HepG2 (cell line): ENCODE data around the gene CDC42EP3. TPM values are rescaled to one million over a fixed set of nuclear protein-coding genes. Genes with fewer than 3 reads are reported as not detected.

Experiments
- ATAC-seq: fragments of 200-7000 bp; cut with Tn5 transposase; 3 replicates; pipeline ENCODE4 v1.9.1; 2020; ENCODE audit warnings: mild to moderate bottlenecking, moderate library complexity
- BruUV-seq: library from RNA; stranded (reverse); fragments of 400-500 nt; replicated peaks from 2 replicates; lab custom pipeline; 2021; lab: Mats Ljungman, UMichigan
- CTCF ChIA-PET: fragments of 300-600 bp; formaldehyde crosslinking; extraction: SDS; loops from one replicate; lab custom pipeline; 2021; ENCODE audit warnings: low total read pairs, inconsistent platforms, low intra/inter-chr PET ratio; lab: Yijun Ruan, JAX
- POLR2A ChIA-PET: fragments of 350-600 bp; sonication (Branson Sonifier 250); formaldehyde crosslinking; loops from one replicate; lab custom pipeline; 2020; ENCODE audit warnings: antibody characterized with exemption, inconsistent platforms; lab: Yijun Ruan, JAX
- DNase-seq: peaks from one replicate; pipeline ENCODE4 v3.0.0-alpha.2; 2015; ENCODE audit warnings: low spot score
- FAIRE-seq: peaks from 3 replicates; lab custom pipeline; 2011; peaks lifted over from hg19 to GRCh38; lab: Jason Lieb, UNC
- H2AFZ ChIP-seq: one replicate; pipeline ENCODE4 v1.6.1; 2011; ENCODE audit warnings: low read length, inconsistent platforms
- H3K27ac ChIP-seq: fragments of 300-600 bp; 3 replicates; pipeline ENCODE4 v1.8.0; 2011; ENCODE audit warnings: mixed run types, mild to moderate bottlenecking, mixed read lengths, low read length, inconsistent platforms; ENCODE audit not compliant: insufficient read depth; ENCODE audit errors: extremely low read length
- H3K27me3 ChIP-seq, 2 experiments: fragments of 200-600 bp in 1 of 2; 2 replicates in 1 of 2; 3 replicates in 1 of 2; pipeline versions ENCODE4 v1.6.0 to v1.8.0; 2011; ENCODE audit warnings: low read length in 2 of 2, mild to moderate bottlenecking in 2 of 2, moderate library complexity in 2 of 2, inconsistent platforms in 1 of 2; ENCODE audit not compliant: insufficient read depth in 2 of 2, control insufficient read depth in 1 of 2
- H3K36me3 ChIP-seq, 2 experiments: fragments of 200-600 bp in 1 of 2; replicated peaks in 1 of 2; 2 replicates in 1 of 2; 3 replicates in 1 of 2; pipeline versions ENCODE4 v1.5.1 to v1.8.0; 2011; ENCODE audit warnings: low read length in 2 of 2, inconsistent platforms in 1 of 2; ENCODE audit not compliant: insufficient read depth in 2 of 2, control insufficient read depth in 1 of 2
- H3K4me1 ChIP-seq: 2 replicates; pipeline ENCODE4 v1.5.1; 2012; ENCODE audit warnings: low read length, inconsistent platforms; ENCODE audit not compliant: insufficient read depth
- H3K4me2 ChIP-seq: 2 replicates; pipeline ENCODE4 v1.6.0; 2011; ENCODE audit warnings: low read depth, low read length, inconsistent platforms
- H3K4me3 ChIP-seq, 3 experiments: fragments of 200-600 bp in 1 of 3; sonication (generic), shearing (Covaris generic) in 1 of 3; replicated peaks in 1 of 3; 2 replicates each; pipeline ENCODE4 v1.5.1; 2011 to 2016; ENCODE audit warnings: low read length in 3 of 3, inconsistent platforms in 2 of 3, low read depth in 2 of 3, mild to moderate bottlenecking in 2 of 3, control low read depth in 1 of 3, mixed read lengths in 1 of 3; ENCODE audit not compliant: insufficient read depth in 1 of 3
- H3K79me2 ChIP-seq: one replicate; pipeline ENCODE4 v1.6.1; 2011; ENCODE audit warnings: low read length, inconsistent platforms; ENCODE audit not compliant: insufficient read depth
- H3K9ac ChIP-seq: 2 replicates; pipeline ENCODE4 v1.6.0; 2011; ENCODE audit warnings: mild to moderate bottlenecking, low read depth, low read length, inconsistent platforms; ENCODE audit not compliant: insufficient read depth
- H3K9me3 ChIP-seq: 2 replicates; pipeline ENCODE4 v1.5.1; 2012; ENCODE audit warnings: mild to moderate bottlenecking, low read length
- H4K20me1 ChIP-seq: 2 replicates; pipeline ENCODE4 v1.6.0; 2011; ENCODE audit warnings: inconsistent platforms, mild to moderate bottlenecking, low read length, moderate library complexity; ENCODE audit not compliant: insufficient read depth
- CENPX ChIP-seq: sonication (generic); formaldehyde crosslinking; IDR thresholded peaks from 2 replicates; pipeline ENCODE4 v1.9.0; 2021; ENCODE audit warnings: mild to moderate bottlenecking, missing genetic modification reagents, moderate library complexity
- HNRNPUL1 ChIP-seq: fragments of 200-400 bp; formaldehyde crosslinking; IDR thresholded peaks from 2 replicates; pipeline ENCODE4 v1.6.1; 2017; ENCODE audit warnings: low read depth, mild to moderate bottlenecking, low read length, moderate library complexity
- KDM5B ChIP-seq: sonication (generic); formaldehyde crosslinking; IDR thresholded peaks from 2 replicates; pipeline ENCODE4 v1.4.0; 2020; ENCODE audit warnings: missing genetic modification reagents, mild to moderate bottlenecking, borderline replicate concordance
- NAIF1 ChIP-seq: sonication (generic); formaldehyde crosslinking; IDR thresholded peaks from 2 replicates; pipeline ENCODE4 v1.5.0; 2020; ENCODE audit warnings: mild to moderate bottlenecking, missing genetic modification reagents, borderline replicate concordance
- RAD51 ChIP-seq: fragments of 450-650 bp; IDR thresholded peaks from 2 replicates; pipeline ENCODE4 v1.6.1; 2016; ENCODE audit warnings: borderline replicate concordance
- RXRB ChIP-seq: IDR thresholded peaks from 2 replicates; pipeline ENCODE4 v1.6.1; 2016; ENCODE audit warnings: borderline replicate concordance, missing genetic modification reagents, missing compliant biosample characterization
- TBP ChIP-seq: sonication (generic); formaldehyde crosslinking; IDR thresholded peaks from 2 replicates; pipeline ENCODE4 v1.5.0; 2020; ENCODE audit warnings: missing genetic modification reagents
- TP53 ChIP-seq: sonication (generic); formaldehyde crosslinking; conservative IDR thresholded peaks from 2 replicates; pipeline ENCODE4 v1.4.0; 2020; ENCODE audit warnings: missing genetic modification reagents
- ZSCAN30 ChIP-seq: sonication (generic); formaldehyde crosslinking; IDR thresholded peaks from 2 replicates; pipeline ENCODE4 v1.5.0; 2020; ENCODE audit warnings: mild to moderate bottlenecking, missing genetic modification reagents
- in situ Hi-C: cut with HindIII; loops from 2 replicates; pipeline ENCODE4 v1.10.0; 2017; ENCODE audit warnings: low pct_unique_long_range_greater_than_20kb; ENCODE audit not compliant: extremely low pct_ligation_motif_present
- intact Hi-C: fragments of 100-400 bp; cut with micrococcal nuclease; formaldehyde crosslinking; loops from one replicate; pipeline ENCODE4 v1.10.0; 2022; ENCODE audit not compliant: unreplicated experiment
- polyA plus RNA-seq, 8 experiments: library from polyadenylated mRNA; depleted of rRNA in 3 of 8; stranded (reverse) in 7 of 8; unstranded in 1 of 8; fragments of >200 nt; fragmentation: Illumina TruSeq in 4 of 8; extraction: Trizol in 4 of 8; gene quantifications; 2 replicates each; pipeline versions ENCODE4 v1.2.1 to v1.2.3, GENCODE V29; 2011 to 2016; ENCODE audit warnings: low read depth in 4 of 8, missing spikeins in 1 of 8, mixed read lengths in 1 of 8; ENCODE audit not compliant: insufficient read depth in 1 of 8
- total RNA-seq, 5 experiments: library from RNA; depleted of rRNA; stranded (reverse); fragments of >200 nt; fragmentation: Illumina TruSeq; extraction: Trizol; gene quantifications; 2 replicates each; pipeline ENCODE4 v1.2.3, GENCODE V29; 2016; ENCODE audit warnings: low read depth in 1 of 5

CDC42EP3 gene
- total and polyA plus RNA-seq, 2 of the 13 experiments (the other 11 are each of a cell fraction or from before 2014, with no cell fraction given), result 0.01 TPM; not detected in 1

GRCh38 chr2:37604716-37605115 lies 66.7 kb downstream of the CDC42EP3 start:
- ChIA-PET CTCF (no interaction called here), POLR2A (no interaction called here)
- H3K4me1 ChIP-seq, result no peaks in the 10 kb centered on the region
- FAIRE-seq (no peak), DNase-seq (no peak), ATAC-seq (no peak)
- no peak overlapping the region for H2AFZ ChIP-seq
- H3K27me3 ChIP-seq, result no peaks in the 10 kb centered on the region
- H3K36me3 ChIP-seq, result no peaks in the 10 kb centered on the region
- intact Hi-C loops, result no loop called here
- H3K4me2 ChIP-seq, result no peak overlapping the region
- in situ Hi-C loops, result no loop called here
- BruUV-seq, result no TSS peak
- no peaks in the 10 kb centered on the region for H3K9me3 ChIP-seq
- H3K9ac ChIP-seq, result no peak overlapping the region
- no peak overlapping the region for H3K4me3 ChIP-seq
- H3K27ac ChIP-seq, result no peak overlapping the region
- no peak for TF ChIP-seq RXRB
- no peak for TF ChIP-seq RAD51
- H4K20me1 ChIP-seq, result no peaks in the 10 kb centered on the region
- H3K79me2 ChIP-seq, result no peaks in the 10 kb centered on the region

DNA sequence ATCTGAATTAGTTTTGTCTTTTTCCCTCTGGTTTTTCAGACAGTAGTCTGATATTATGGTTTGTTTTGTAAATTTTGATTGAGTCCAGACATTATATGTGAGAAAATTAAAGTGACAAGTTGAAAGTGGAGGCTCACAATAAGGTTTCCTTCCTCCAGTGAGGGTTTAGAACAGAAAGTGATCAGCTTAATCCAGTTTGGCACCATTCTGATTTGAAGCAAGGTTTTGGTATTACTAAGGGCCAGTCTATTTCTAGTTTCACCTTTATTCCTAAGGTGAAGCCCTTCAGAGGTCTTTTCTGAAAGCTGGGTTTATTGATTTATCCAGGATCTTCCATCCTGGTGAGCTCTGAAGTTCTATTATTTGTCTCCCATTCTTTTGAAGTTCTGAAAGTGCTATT lies 68.7 kb downstream of the CDC42EP3 start:
- Histone ChIP-seq H3K79me2 (no peaks in the 10 kb centered on the region), H2AFZ (no peak overlapping the region), H3K27me3 (no peaks in the 10 kb centered on the region), H3K9ac (no peak overlapping the region), H3K9me3 (no peaks in the 10 kb centered on the region), H3K27ac (no peak overlapping the region), H4K20me1 (no peaks in the 10 kb centered on the region), H3K36me3 (no peaks in the 10 kb centered on the region), H3K4me3 (no peak overlapping the region), H3K4me1 (no peaks in the 10 kb centered on the region), H3K4me2 (no peak overlapping the region)
- intact Hi-C loops (no loop called here), in situ Hi-C loops (no loop called here)
- ChIA-PET CTCF (no interaction called here), POLR2A (no interaction called here)
- DNase-seq (no peak), ATAC-seq (no peak), FAIRE-seq (no peak)
- TF ChIP-seq ZSCAN30 (CRISPR knock-in tag), result no peak
- TF ChIP-seq CENPX (CRISPR knock-in tag), result no peak
- no peak for TF ChIP-seq TBP
- no peak for TF ChIP-seq KDM5B (CRISPR knock-in tag)
- no peak for TF ChIP-seq HNRNPUL1
- TF ChIP-seq NAIF1 (CRISPR knock-in tag), result no peak
- no peak for TF ChIP-seq TP53 (CRISPR knock-in tag)
- no TSS peak for BruUV-seq
